CD14-positive monocyte (primary cell): ENCODE measurements around the gene FGF4. TPM values are rescaled to one million over a fixed set of nuclear protein-coding genes. Genes with fewer than 3 reads are reported as not detected.

Experiments used
- DNase-seq, 3 donors: peaks; one replicate each; pipeline ENCODE4 v3.0.0-alpha.2; 2011 to 2022
- H2AFZ ChIP-seq: 2 replicates; pipeline ENCODE4 v1.6.0; 2012; ENCODE audit warnings: mild to moderate bottlenecking, low read depth, low read length, inconsistent platforms; ENCODE audit not compliant: insufficient read depth, poor library complexity, severe bottlenecking
- H3K27ac ChIP-seq, 2 donors: 1 replicate in 1 of 2; 2 replicates in 1 of 2; pipeline ENCODE4 v1.5.1; 2012 to 2013; ENCODE audit warnings: low read length in 2 of 2, control low read depth in 1 of 2, inconsistent platforms in 1 of 2, low read depth in 1 of 2, mild to moderate bottlenecking in 1 of 2
- H3K27me3 ChIP-seq, 2 donors: one replicate each; pipeline versions ENCODE4 v1.6.0 to v1.6.1; 2011 to 2013; ENCODE audit warnings: low read length in 2 of 2; ENCODE audit not compliant: control insufficient read depth in 2 of 2, insufficient read depth in 2 of 2
- H3K36me3 ChIP-seq, 2 donors: replicated peaks in 1 of 2; 1 replicate in 1 of 2; 2 replicates in 1 of 2; pipeline versions ENCODE4 v1.5.1 to v1.6.1; 2012 to 2013; ENCODE audit warnings: low read length in 2 of 2, control low read depth in 1 of 2, inconsistent platforms in 1 of 2, mild to moderate bottlenecking in 1 of 2; ENCODE audit not compliant: insufficient read depth in 2 of 2, control insufficient read depth in 1 of 2
- H3K4me1 ChIP-seq, 2 donors: 1 replicate in 1 of 2; 2 replicates in 1 of 2; pipeline versions ENCODE4 v1.5.1 to v1.6.1; 2012 to 2013; ENCODE audit warnings: low read length in 2 of 2, control low read depth in 1 of 2, inconsistent platforms in 1 of 2, mild to moderate bottlenecking in 1 of 2, moderate library complexity in 1 of 2; ENCODE audit not compliant: insufficient read depth in 2 of 2, control insufficient read depth in 1 of 2
- H3K4me2 ChIP-seq: replicated peaks from 2 replicates; pipeline ENCODE3; 2012; ENCODE audit warnings: low read length, moderate library complexity, mild to moderate bottlenecking; ENCODE audit not compliant: poor library complexity, severe bottlenecking; ENCODE audit errors: extremely low read depth
- H3K4me3 ChIP-seq, 3 experiments: fragments of 200-600 bp in 1 of 3; sonication (generic) in 1 of 3; replicated peaks in 1 of 3; 1 replicate in 2 of 3; 2 replicates in 1 of 3; pipeline ENCODE4 v1.5.1; 2011 to 2013; ENCODE audit warnings: low read length in 3 of 3, mild to moderate bottlenecking in 3 of 3, control low read depth in 2 of 3, low read depth in 2 of 3, inconsistent platforms in 1 of 3, moderate library complexity in 1 of 3
- H3K79me2 ChIP-seq: 2 replicates; pipeline ENCODE4 v1.6.0; 2012; ENCODE audit warnings: mild to moderate bottlenecking, control low read depth, inconsistent platforms, low read length, moderate library complexity; ENCODE audit not compliant: insufficient read depth
- H3K9ac ChIP-seq: 2 replicates; pipeline ENCODE4 v1.6.0; 2017; ENCODE audit warnings: low read length, mild to moderate bottlenecking; ENCODE audit not compliant: insufficient read depth, poor library complexity, severe bottlenecking
- H3K9me3 ChIP-seq, 2 donors: replicated peaks in 1 of 2; 1 replicate in 1 of 2; 2 replicates in 1 of 2; pipeline versions ENCODE4 v1.5.1 to v1.6.1; 2012 to 2013; ENCODE audit warnings: low read length in 2 of 2, control low read depth in 1 of 2; ENCODE audit not compliant: control insufficient read depth in 1 of 2, insufficient read depth in 1 of 2
- H4K20me1 ChIP-seq: 2 replicates; pipeline ENCODE4 v1.6.0; 2012; ENCODE audit warnings: mild to moderate bottlenecking, low read length, control low read depth, moderate library complexity; ENCODE audit not compliant: insufficient read depth
- H3K27ac Mint-ChIP-seq, 7 donors: one replicate each; pipeline ENCODE4 v1.8.0; 2020; ENCODE audit warnings: mild to moderate bottlenecking in 7 of 7, mixed read lengths in 7 of 7, moderate library complexity in 6 of 7, inconsistent platforms in 2 of 7
- H3K27me3 Mint-ChIP-seq, 3 donors: one replicate each; pipeline ENCODE4 v1.8.0; 2021 to 2022; ENCODE audit warnings: low read depth in 3 of 3, mild to moderate bottlenecking in 3 of 3, mixed read lengths in 3 of 3, moderate library complexity in 3 of 3, inconsistent platforms in 1 of 3
- H3K36me3 Mint-ChIP-seq, 2 donors: one replicate each; pipeline ENCODE4 v1.8.0; 2020; ENCODE audit warnings: mixed read lengths in 2 of 2, inconsistent platforms in 1 of 2, mild to moderate bottlenecking in 1 of 2
- H3K4me1 Mint-ChIP-seq: one replicate; pipeline ENCODE4 v1.8.0; 2020; ENCODE audit warnings: mild to moderate bottlenecking, mixed read lengths
- H3K4me3 Mint-ChIP-seq, 2 donors: one replicate each; pipeline ENCODE4 v1.8.0; 2020; ENCODE audit warnings: mild to moderate bottlenecking in 2 of 2, mixed read lengths in 2 of 2, moderate library complexity in 1 of 2
- H3K9me3 Mint-ChIP-seq, 7 donors: one replicate each; pipeline ENCODE4 v1.8.0; 2020 to 2022; ENCODE audit warnings: mixed read lengths in 7 of 7, mild to moderate bottlenecking in 6 of 7, moderate library complexity in 6 of 7, inconsistent platforms in 2 of 7
- WGBS: methylation state at CpG from one replicate; pipeline ENCODE4 v1.1.5; 2013; ENCODE audit warnings: missing lambda C conversion rate; ENCODE audit not compliant: insufficient coverage; 5-methylcytosine and 5-hydroxymethylcytosine counted together
- intact Hi-C, 2 donors: fragments of 100-400 bp; cut with micrococcal nuclease; formaldehyde crosslinking; loops; one replicate each; pipeline versions ENCODE4 v1.15.0 to v1.15.1; 2023
- polyA plus RNA-seq, 3 donors: library from polyadenylated mRNA; depleted of rRNA in 1 of 3; unstranded in 2 of 3; stranded (reverse) in 1 of 3; fragments of 300-500 nt in 2 of 3; fragments of >200 nt in 1 of 3; fragmentation: Illumina TruSeq in 2 of 3; gene quantifications; 1 replicate in 2 of 3; 2 replicates in 1 of 3; pipeline ENCODE4 v1.2.3, GENCODE V29; 2012 to 2021
- TF ChIP-seq, protein P1 (sequence below): fragments of 200-600 bp; IDR thresholded peaks from one replicate; pipeline ENCODE4 v1.8.0; 2022; ENCODE audit warnings: antibody characterized with exemption, mild to moderate bottlenecking

FGF4 gene
- polyA plus RNA-seq, 3 donors, result not detected

- Histone ChIP-seq H3K9me3 (no peaks in the 10 kb centered on the region), H3K4me2 (no peak overlapping the region), H3K4me1 (no peaks in the 10 kb centered on the region), H3K27me3 (peaks cover 0 to 11% of the 10 kb centered on the region in 2 donors), H3K27ac (no peak overlapping the region), H3K9ac (no peak overlapping the region), H2AFZ (no peak overlapping the region), H3K79me2 (no peaks in the 10 kb centered on the region), H3K4me3 (no peak overlapping the region), H4K20me1 (no peaks in the 10 kb centered on the region), H3K36me3 (no peaks in the 10 kb centered on the region)
- intact Hi-C loops, result no loop called here
- 34% methylated on average over 3 of the region's 3 CpGs for WGBS
- Mint-ChIP-seq H3K9me3 (no peaks in the 10 kb centered on the region), H3K27me3 (peaks cover 16 to 26% (median 19%) of the 10 kb centered on the region in 3 donors), H3K27ac (no peak overlapping the region), H3K4me1 (no peaks in the 10 kb centered on the region), H3K4me3 (no peak overlapping the region), H3K36me3 (no peaks in the 10 kb centered on the region)
- no peak for DNase-seq
- TF ChIP-seq, protein P1, sequence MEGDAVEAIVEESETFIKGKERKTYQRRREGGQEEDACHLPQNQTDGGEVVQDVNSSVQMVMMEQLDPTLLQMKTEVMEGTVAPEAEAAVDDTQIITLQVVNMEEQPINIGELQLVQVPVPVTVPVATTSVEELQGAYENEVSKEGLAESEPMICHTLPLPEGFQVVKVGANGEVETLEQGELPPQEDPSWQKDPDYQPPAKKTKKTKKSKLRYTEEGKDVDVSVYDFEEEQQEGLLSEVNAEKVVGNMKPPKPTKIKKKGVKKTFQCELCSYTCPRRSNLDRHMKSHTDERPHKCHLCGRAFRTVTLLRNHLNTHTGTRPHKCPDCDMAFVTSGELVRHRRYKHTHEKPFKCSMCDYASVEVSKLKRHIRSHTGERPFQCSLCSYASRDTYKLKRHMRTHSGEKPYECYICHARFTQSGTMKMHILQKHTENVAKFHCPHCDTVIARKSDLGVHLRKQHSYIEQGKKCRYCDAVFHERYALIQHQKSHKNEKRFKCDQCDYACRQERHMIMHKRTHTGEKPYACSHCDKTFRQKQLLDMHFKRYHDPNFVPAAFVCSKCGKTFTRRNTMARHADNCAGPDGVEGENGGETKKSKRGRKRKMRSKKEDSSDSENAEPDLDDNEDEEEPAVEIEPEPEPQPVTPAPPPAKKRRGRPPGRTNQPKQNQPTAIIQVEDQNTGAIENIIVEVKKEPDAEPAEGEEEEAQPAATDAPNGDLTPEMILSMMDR, result no peak
These were observed 36.3 kb upstream of the FGF4 start for GRCh38 chr11:69811431-69811830.

GRCh38 chr11:69810289-69811118 is 35.4 kb upstream of the FGF4 start:
- DNase-seq, result no peak
- Histone ChIP-seq H4K20me1 (no peaks in the 10 kb centered on the region), H3K4me1 (no peaks in the 10 kb centered on the region), H3K4me2 (no peak overlapping the region), H3K9ac (no peak overlapping the region), H3K9me3 (no peaks in the 10 kb centered on the region), H3K27ac (no peak overlapping the region), H3K4me3 (no peak overlapping the region), H3K79me2 (no peaks in the 10 kb centered on the region), H3K36me3 (no peaks in the 10 kb centered on the region), H3K27me3 (peaks cover 0 to 2% of the 10 kb centered on the region in 2 donors), H2AFZ (no peak overlapping the region)
- Mint-ChIP-seq H3K4me1 (no peaks in the 10 kb centered on the region), H3K27ac (no peak overlapping the region), H3K4me3 (no peak overlapping the region), H3K36me3 (no peaks in the 10 kb centered on the region), H3K9me3 (no peaks in the 10 kb centered on the region), H3K27me3 (peaks cover 8 to 17% (median 11%) of the 10 kb centered on the region in 3 donors)
- intact Hi-C loops, result no loop called here
- 92% methylated on average over 39 of the region's 39 CpGs for WGBS
- TF ChIP-seq, protein P1, result no peak
